NCI-H1930 (cell line): ENCODE data around the gene TRIM15.
"Not testable (repeated sequence)": the region's sequence is repeated elsewhere in the genome, so short reads cannot be mapped to it uniquely, and the experiment has no call there.

Experiments used
- DNase-seq, 2 experiments: peaks; one replicate each; lab custom pipeline; 2025; lab: John Stamatoyannopoulos, UW

Gene TRIM15

GRCh38 chr6:30162265-30163089 lies 869 bp upstream of the TRIM15 start:
- DNase-seq = no peak

GRCh38 chr6:30163918-30164654 lies 740 bp downstream of the TRIM15 start:
- no peak for DNase-seq

- DNase-seq = no peak
Observed at GRCh38 chr6:30164714-30165113, 1.4 kb downstream of the TRIM15 start.

- DNase-seq = not testable (repeated sequence)
Observed at GRCh38 chr6:30165238-30165637, 1.9 kb downstream of the TRIM15 start.

- DNase-seq = no peak
Observed at GRCh38 chr6:30167101-30167500, 3.8 kb downstream of the TRIM15 start.

- DNase-seq = no peak
Observed at GRCh38 chr6:30168741-30169140, 5.4 kb downstream of the TRIM15 start.

- peak; percentile 14 to 41 for DNase-seq
Observed at GRCh38 chr6:30169658-30170614, 6.6 kb downstream of the TRIM15 start.

- peak; percentile 17 to 25 for DNase-seq
Observed at GRCh38 chr6:30171677-30172471, 8.5 kb downstream of the TRIM15 start.

- DNase-seq = no peak
Observed at GRCh38 chr6:30172681-30173080, 9.3 kb downstream of the TRIM15 start.

- no peak for DNase-seq
Observed at GRCh38 chr6:30175765-30176164, 12.4 kb downstream of the TRIM15 start.

- no peak for DNase-seq
Observed at GRCh38 chr6:30178837-30179236, 15.5 kb downstream of the TRIM15 start.

GRCh38 chr6:30180145-30180544 lies 16.8 kb downstream of the TRIM15 start:
- no peak for DNase-seq

GRCh38 chr6:30184417-30185031 lies 21.2 kb downstream of the TRIM15 start:
- no peak for DNase-seq

- DNase-seq = no peak
Observed at GRCh38 chr6:30185846-30186484, 22.6 kb downstream of the TRIM15 start.

- DNase-seq = no peak
Observed at GRCh38 chr6:30188541-30188940, 25.2 kb downstream of the TRIM15 start.

- DNase-seq = no peak
Observed at GRCh38 chr6:30192076-30192475, 28.7 kb downstream of the TRIM15 start.

- DNase-seq = no peak
Observed at GRCh38 chr6:30194797-30195690, 31.7 kb downstream of the TRIM15 start.

GRCh38 chr6:30195951-30196350 lies 32.6 kb downstream of the TRIM15 start:
- DNase-seq = no peak

- DNase-seq = no peak
Observed at GRCh38 chr6:30196376-30196775, 33.0 kb downstream of the TRIM15 start.
